Psoas muscle (tissue), 8 donors: ENCODE measurements around the gene ASTN2. TPM values are rescaled to one million over a fixed set of nuclear protein-coding genes. Genes with fewer than 3 reads are reported as not detected.

Experiments
- ATAC-seq, 4 donors: fragments of 200-7000 bp; cut with Tn5 transposase; one replicate each; pipeline ENCODE4 v1.9.1; 2020; ENCODE audit warnings: moderate library complexity in 3 of 4, mild to moderate bottlenecking in 2 of 4
- DNase-seq, 2 donors: peaks; one replicate each; pipeline ENCODE4 v3.0.0-alpha.2; 2020
- H3K27ac ChIP-seq: fragments of 200-600 bp; one replicate; pipeline ENCODE4 v1.8.0; 2022
- H3K27me3 ChIP-seq, 3 donors: fragments of 200-600 bp in 1 of 3; one replicate each; pipeline versions ENCODE4 v1.6.1 to v1.8.0; 2013 to 2022; ENCODE audit warnings: low read length in 2 of 3, mild to moderate bottlenecking in 2 of 3, moderate library complexity in 1 of 3; ENCODE audit not compliant: insufficient read depth in 3 of 3
- H3K36me3 ChIP-seq, 2 donors: fragments of 200-600 bp in 1 of 2; one replicate each; pipeline versions ENCODE4 v1.6.1 to v1.8.0; 2013 to 2022; ENCODE audit warnings: low read depth in 1 of 2, mild to moderate bottlenecking in 1 of 2, moderate library complexity in 1 of 2; ENCODE audit not compliant: insufficient read depth in 1 of 2
- H3K4me1 ChIP-seq: fragments of 200-600 bp; one replicate; pipeline ENCODE4 v1.8.0; 2022
- H3K4me3 ChIP-seq: fragments of 200-600 bp; one replicate; pipeline ENCODE4 v1.8.0; 2022; ENCODE audit warnings: mild to moderate bottlenecking
- H3K9me3 ChIP-seq: fragments of 200-600 bp; one replicate; pipeline ENCODE4 v1.8.0; 2022
- CTCF ChIP-seq: fragments of 200-600 bp; IDR thresholded peaks from one replicate; pipeline ENCODE4 v1.8.0; 2022; ENCODE audit warnings: antibody characterized with exemption
- WGBS, 3 donors: extraction: QIAGEN DNeasy Blood & Tissue Kit; methylation state at CpG; one replicate each; pipeline versions ENCODE4 v1.1.6 to v1.1.7; 2013; 5-methylcytosine and 5-hydroxymethylcytosine counted together
- intact Hi-C, 2 donors: fragments of 100-400 bp; cut with DNase I; formaldehyde crosslinking; loops; one replicate each; pipeline versions ENCODE4 v1.11.0 to v1.14.2; 2022
- polyA plus RNA-seq, 3 donors: library from polyadenylated mRNA; stranded (reverse); fragments of 200-250 nt; gene quantifications; one replicate each; pipeline ENCODE4 v1.2.3, GENCODE V29; 2013
- total RNA-seq, 4 donors: library from RNA; stranded (reverse); fragmentation: NEBNext Ultra II Directional in 2 of 4; extraction: Animal tissue kit (Norgen Biotek cat#: 25700) in 2 of 4; gene quantifications; one replicate each; pipeline versions ENCODE4 v1.2.1 to v1.2.4, GENCODE V29; 2021 to 2023
- donor health status: healthy with polysubstance abuse.
- donor health status: DM: no; HTN: no; CAD: no; lungs with moderate emphysema.
- donor health status: Bipolar disorder and iron deficiency.
- donor health status: healthy.
- donor health status: DM: yes; HTN: yes; CAD: no.
- donor health status: DM: no; HTN: no; CAD: no.
- donor health status: DM: no; HTN: no; CAD: no.
- donor health status: DM: yes; HTN: yes; CAD: no.

The ASTN2 gene
- total and polyA plus RNA-seq, 7 donors, result 2.0 to 10.3 (median 3.3) TPM

- TF ChIP-seq CTCF, result no peak
- DNase-seq (no peak), ATAC-seq (no peak)
- intact Hi-C loops, result loop anchor here (10.0 kb wide), 5 partner anchors 83 to 337 kb away; partner anchors contain the start of gene PAPPA (in 1 of the 2)
- Histone ChIP-seq H3K4me3 (no peak overlapping the region), H3K27me3 (no peaks in the 10 kb centered on the region), H3K4me1 (no peaks in the 10 kb centered on the region), H3K27ac (no peak overlapping the region), H3K36me3 (peaks cover 0 to under 1% of the 10 kb centered on the region in 2 donors), H3K9me3 (no peaks in the 10 kb centered on the region)
These were observed 923.2 kb downstream of the ASTN2 start for GRCh38 chr9:116491659-116492058.

- no peak overlapping the region for H3K27ac ChIP-seq
- no peak for ATAC-seq
- no peak overlapping the region for H3K4me3 ChIP-seq
- H3K36me3 ChIP-seq, result peaks cover 0 to 5% of the 10 kb centered on the region in 2 donors
- H3K4me1 ChIP-seq, result no peaks in the 10 kb centered on the region
- no peak for TF ChIP-seq CTCF
- H3K9me3 ChIP-seq, result no peaks in the 10 kb centered on the region
- no peaks in the 10 kb centered on the region for H3K27me3 ChIP-seq
- 91 to 95% (median 92%) methylated on average over 1 of the region's 1 CpG for WGBS, 3 donors
- intact Hi-C loops, result loop anchor here (10.0 kb wide), 5 partner anchors 84 to 336 kb away; partner anchors contain the start of gene PAPPA (in 1 of the 2)
- no peak for DNase-seq
These were observed 923.6 kb downstream of the ASTN2 start for GRCh38 chr9:116491219-116491618.

GRCh38 chr9:116490321-116490720 is 924.5 kb downstream of the ASTN2 start:
- intact Hi-C loops, result loop anchor here (10.0 kb wide), 5 partner anchors 84 to 336 kb away; partner anchors contain the start of gene PAPPA (in 1 of the 2)

GRCh38 chr9:116488373-116488772 is 926.5 kb downstream of the ASTN2 start:
- no peak for ATAC-seq
- TF ChIP-seq CTCF, result no peak
- no peak for DNase-seq
- Histone ChIP-seq H3K27me3 (no peaks in the 10 kb centered on the region), H3K27ac (no peak overlapping the region), H3K4me3 (no peak overlapping the region), H3K36me3 (peaks cover 0 to 15% of the 10 kb centered on the region in 2 donors), H3K9me3 (no peaks in the 10 kb centered on the region), H3K4me1 (no peaks in the 10 kb centered on the region)
- WGBS, 3 donors, result 95 to 97% (median 96%) methylated on average over 1 of the region's 1 CpG
- intact Hi-C loops, result no loop called here

More at GRCh38 chr9:116490321-116490720, 924.5 kb downstream of the ASTN2 start:
- no peak for TF ChIP-seq CTCF
- Histone ChIP-seq H3K4me1 (no peaks in the 10 kb centered on the region), H3K36me3 (peaks cover 0 to 13% of the 10 kb centered on the region in 2 donors), H3K27me3 (no peaks in the 10 kb centered on the region), H3K9me3 (no peaks in the 10 kb centered on the region), H3K27ac (no peak overlapping the region), H3K4me3 (no peak overlapping the region)
- DNase-seq, result no peak
- WGBS, 3 donors, result 93 to 100% (median 97%) methylated on average over 1 of the region's 1 CpG
- no peak for ATAC-seq

GRCh38 chr9:116484492-116485061 is 930.3 kb downstream of the ASTN2 start:
- Histone ChIP-seq H3K4me1 (no peaks in the 10 kb centered on the region), H3K27ac (no peak overlapping the region), H3K36me3 (peaks cover 0 to 15% of the 10 kb centered on the region in 2 donors), H3K27me3 (no peaks in the 10 kb centered on the region), H3K4me3 (no peak overlapping the region), H3K9me3 (no peaks in the 10 kb centered on the region)
- DNase-seq (no peak), ATAC-seq (no peak)
- intact Hi-C loops, result no loop called here
- WGBS, 3 donors, result 84% methylated on average over 8 of the region's 8 CpGs
- TF ChIP-seq CTCF, result no peak
